Esophagus squamous epithelium (tissue), 5 donors: ENCODE data around the gene SLC6A1. TPM values are rescaled to one million over a fixed set of nuclear protein-coding genes. Genes with fewer than 3 reads are reported as not detected.

ENCODE experiments used
- DNase-seq: peaks from one replicate; lab custom pipeline; 2025; lab: John Stamatoyannopoulos, UW
- H3K27ac ChIP-seq, 4 donors: fragments of 200-600 bp; sonication (generic); one replicate each; pipeline ENCODE4 v1.5.1; 2016 to 2019; ENCODE audit warnings: mild to moderate bottlenecking in 1 of 4
- H3K27me3 ChIP-seq, 4 donors: fragments of 200-600 bp; sonication (generic); 1 replicate in 3 of 4; 2 replicates in 1 of 4; pipeline versions ENCODE4 v1.5.1 to v1.6.0; 2017 to 2021; ENCODE audit warnings: antibody characterized with exemption in 1 of 4
- H3K36me3 ChIP-seq, 3 donors: fragments of 200-600 bp; sonication (generic); one replicate each; pipeline ENCODE4 v1.5.1; 2016 to 2019
- H3K4me1 ChIP-seq, 3 donors: fragments of 200-600 bp; sonication (generic); one replicate each; pipeline ENCODE4 v1.5.1; 2017 to 2019
- H3K4me3 ChIP-seq, 4 donors: fragments of 200-600 bp; sonication (generic); 1 replicate in 3 of 4; 2 replicates in 1 of 4; pipeline ENCODE4 v1.5.1; 2016 to 2019; ENCODE audit warnings: mild to moderate bottlenecking in 2 of 4, moderate library complexity in 1 of 4
- H3K9me3 ChIP-seq, 3 donors: fragments of 200-600 bp; sonication (generic); one replicate each; pipeline ENCODE4 v1.5.1; 2016 to 2019
- CTCF ChIP-seq, 6 experiments: fragments of 450-650 bp in 4 of 6; fragments of 200-600 bp in 2 of 6; sonication (generic) in 2 of 6; IDR thresholded peaks; one replicate each; pipeline ENCODE4 v1.5.1; 2016 to 2019; ENCODE audit warnings: antibody characterized with exemption in 6 of 6, mild to moderate bottlenecking in 4 of 6, moderate library complexity in 4 of 6
- POLR2A ChIP-seq, 4 donors: fragments of 450-650 bp; IDR thresholded peaks; one replicate each; pipeline ENCODE4 v1.6.1; 2017; ENCODE audit warnings: antibody characterized with exemption in 4 of 4, mild to moderate bottlenecking in 4 of 4, moderate library complexity in 3 of 4
- WGBS, 2 donors: methylation state at CpG; one replicate each; pipeline ENCODE4 v1.1.5; 2018; 5-methylcytosine and 5-hydroxymethylcytosine counted together
- intact Hi-C: fragments of 100-400 bp; cut with DNase I; formaldehyde crosslinking; loops from one replicate; pipeline ENCODE4 v1.15.0; 2022
- total RNA-seq, 4 donors: library from RNA; depleted of rRNA; stranded (reverse); fragments of >200 nt; gene quantifications; one replicate each; pipeline ENCODE4 v1.1.0, GENCODE V29; 2016
- donor health status: DM: yes; HTN: yes; CAD: no.

SLC6A1 gene
- total RNA-seq, 4 donors from 2014 or later, result 8.6 to 34.4 (median 22.3) TPM

- no peak overlapping the region for H3K4me3 ChIP-seq
- no peak for DNase-seq
- H3K36me3 ChIP-seq, result no peaks in the 10 kb centered on the region
- peaks cover 0 to 50% (median 0%) of the 10 kb centered on the region in 4 donors for H3K27me3 ChIP-seq
- intact Hi-C loops, result loop anchor here (5.0 to 10.0 kb wide), 2 partner anchors 109 to 184 kb away; no protein-coding TSS in a partner anchor
- no peak overlapping the region for H3K27ac ChIP-seq
- H3K4me1 ChIP-seq, result peaks cover 0 to 8% (median 0%) of the 10 kb centered on the region in 3 donors
- WGBS, 2 donors, result 78 to 81% methylated on average over 5 of the region's 6 CpGs
- no peaks in the 10 kb centered on the region for H3K9me3 ChIP-seq
- no peak for TF ChIP-seq CTCF (IDR thresholded peaks at IDR 0.05)
- no peak for TF ChIP-seq POLR2A (IDR thresholded peaks at IDR 0.05)
These were observed 44.2 kb upstream of the SLC6A1 start for GRCh38 chr3:10948326-10948725.

DNA sequence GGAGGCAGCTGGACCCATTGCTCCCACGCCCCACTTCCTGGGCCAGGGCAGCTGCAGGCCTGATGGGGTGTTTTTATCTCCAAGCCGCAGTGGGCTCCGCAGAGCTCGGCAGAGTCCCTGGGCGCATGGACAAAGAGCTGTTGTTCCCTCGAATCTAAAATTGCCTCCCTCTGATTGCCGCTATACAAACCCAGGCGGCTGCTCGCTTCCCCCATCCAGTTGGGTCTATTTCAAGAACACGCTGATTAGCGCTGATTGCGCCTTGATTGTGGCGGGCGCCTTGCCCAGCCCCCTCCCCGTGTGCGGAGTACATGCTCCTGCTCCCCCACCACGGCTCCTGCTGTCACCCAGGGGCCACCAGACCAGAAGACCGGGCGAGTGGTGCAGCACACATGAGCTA, 43.4 kb upstream of the SLC6A1 start:
- Histone ChIP-seq H3K36me3 (no peaks in the 10 kb centered on the region), H3K27me3 (peaks cover 0 to 55% (median 0%) of the 10 kb centered on the region in 4 donors), H3K4me1 (peaks cover 0 to 8% (median 0%) of the 10 kb centered on the region in 3 donors), H3K9me3 (no peaks in the 10 kb centered on the region), H3K4me3 (no peak overlapping the region), H3K27ac (no peak overlapping the region)
- intact Hi-C loops, result loop anchor here (5.0 to 10.0 kb wide), 2 partner anchors 108 to 184 kb away; no protein-coding TSS in a partner anchor
- no peak for TF ChIP-seq CTCF (IDR thresholded peaks at IDR 0.05)
- no peak for TF ChIP-seq POLR2A (IDR thresholded peaks at IDR 0.05)
- no peak for DNase-seq
- 83 to 87% methylated on average over 9 to 19 of the region's 19 CpGs for WGBS, 2 donors

- intact Hi-C loops, result no loop called here
- TF ChIP-seq CTCF (IDR thresholded peaks at IDR 0.05) (peak in 5 of 6 experiments; percentile 36 to 70 (median 50)), POLR2A (IDR thresholded peaks at IDR 0.05) (no peak)
These were observed 41.9 kb upstream of the SLC6A1 start for GRCh38 chr3:10950476-10951294.

GRCh38 chr3:10951295-10951926, 41.1 kb upstream of the SLC6A1 start:
- Histone ChIP-seq H3K4me1 (peaks cover 0 to 7% (median 0%) of the 10 kb centered on the region in 3 donors), H3K36me3 (no peaks in the 10 kb centered on the region), H3K9me3 (no peaks in the 10 kb centered on the region), H3K27ac (no peak overlapping the region), H3K27me3 (peaks cover 0 to 49% (median 0%) of the 10 kb centered on the region in 4 donors), H3K4me3 (no peak overlapping the region)
- intact Hi-C loops, result no loop called here
- TF ChIP-seq POLR2A (IDR thresholded peaks at IDR 0.05), result no peak
- TF ChIP-seq CTCF (IDR thresholded peaks at IDR 0.05), result no peak
- no peak for DNase-seq
- 81% methylated on average over 6 of the region's 7 CpGs for WGBS, 2 donors

More at GRCh38 chr3:10950476-10951294, 41.9 kb upstream of the SLC6A1 start:
- no peak for DNase-seq
- H3K4me1 ChIP-seq, result peaks cover 0 to 8% (median 0%) of the 10 kb centered on the region in 3 donors
- H3K36me3 ChIP-seq, result no peaks in the 10 kb centered on the region
- 38 to 43% methylated on average over 10 of the region's 12 CpGs for WGBS, 2 donors
- peaks cover 0 to 55% (median 0%) of the 10 kb centered on the region in 4 donors for H3K27me3 ChIP-seq
- no peak overlapping the region for H3K4me3 ChIP-seq
- no peak overlapping the region for H3K27ac ChIP-seq
- H3K9me3 ChIP-seq, result no peaks in the 10 kb centered on the region
